WI38 (cell line): ENCODE measurements around the gene EBF3.

Experiments
- H3K4me3 ChIP-seq: 2 replicates; pipeline ENCODE4 v1.5.1; 2011; ENCODE audit warnings: low read depth, mild to moderate bottlenecking, control low read depth, low read length
- TF ChIP-seq, protein P1 (sequence below): IDR thresholded peaks from 2 replicates; pipeline ENCODE4 v1.5.1; 2012; ENCODE audit warnings: low read depth, mild to moderate bottlenecking, control low read depth, low read length

The EBF3 gene, protein sequence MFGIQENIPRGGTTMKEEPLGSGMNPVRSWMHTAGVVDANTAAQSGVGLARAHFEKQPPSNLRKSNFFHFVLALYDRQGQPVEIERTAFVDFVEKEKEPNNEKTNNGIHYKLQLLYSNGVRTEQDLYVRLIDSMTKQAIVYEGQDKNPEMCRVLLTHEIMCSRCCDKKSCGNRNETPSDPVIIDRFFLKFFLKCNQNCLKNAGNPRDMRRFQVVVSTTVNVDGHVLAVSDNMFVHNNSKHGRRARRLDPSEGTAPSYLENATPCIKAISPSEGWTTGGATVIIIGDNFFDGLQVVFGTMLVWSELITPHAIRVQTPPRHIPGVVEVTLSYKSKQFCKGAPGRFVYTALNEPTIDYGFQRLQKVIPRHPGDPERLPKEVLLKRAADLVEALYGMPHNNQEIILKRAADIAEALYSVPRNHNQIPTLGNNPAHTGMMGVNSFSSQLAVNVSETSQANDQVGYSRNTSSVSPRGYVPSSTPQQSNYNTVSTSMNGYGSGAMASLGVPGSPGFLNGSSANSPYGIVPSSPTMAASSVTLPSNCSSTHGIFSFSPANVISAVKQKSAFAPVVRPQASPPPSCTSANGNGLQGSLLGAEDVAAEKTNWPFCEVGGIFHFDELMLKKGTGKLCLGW

DNA sequence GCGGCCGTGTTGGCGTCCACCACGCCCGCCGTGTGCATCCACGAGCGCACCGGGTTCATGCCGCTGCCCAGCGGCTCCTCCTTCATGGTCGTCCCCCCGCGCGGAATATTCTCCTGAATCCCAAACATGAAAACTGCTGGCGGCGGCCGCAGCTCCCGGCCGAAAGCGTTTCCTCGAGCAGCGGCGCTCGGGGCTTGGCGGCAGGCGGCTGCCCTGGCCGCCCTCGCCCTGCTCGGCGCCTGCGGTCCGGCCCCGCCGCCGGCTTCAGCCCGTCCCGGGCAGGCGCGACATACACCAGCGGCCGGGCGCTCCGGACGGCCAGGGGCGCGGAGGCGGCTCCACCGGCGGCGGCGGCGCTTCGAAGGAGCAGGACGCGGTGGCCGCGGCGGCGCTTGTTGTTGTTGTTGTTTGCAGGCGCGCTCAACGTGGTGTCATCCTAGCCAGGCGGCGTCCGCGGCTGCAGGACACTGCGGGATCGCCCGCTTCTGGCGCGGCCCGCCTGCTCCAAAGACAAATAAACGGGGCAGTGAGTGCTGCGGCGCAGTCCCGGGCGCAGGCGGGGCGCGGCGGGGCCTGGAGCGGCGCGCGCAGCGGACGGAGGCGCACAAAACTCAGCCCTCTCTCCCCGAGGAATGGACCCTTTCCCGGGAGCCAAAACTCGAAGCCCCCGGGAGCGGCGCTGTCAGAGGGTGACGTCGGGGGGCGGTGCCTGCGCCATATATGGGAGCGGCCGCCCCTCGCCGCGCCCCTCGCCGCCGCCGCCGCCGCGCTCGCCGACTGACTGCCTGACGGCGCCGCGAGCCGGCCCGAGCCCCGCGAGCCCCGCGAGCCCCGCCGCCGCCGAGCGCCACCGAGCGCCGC is at the start of gene EBF3:
Gene EBF3 (minus strand): TSS at position 634 of the 861 bp plus-strand sequence. CDS start 506 bp downstream, at position 128.
- TF ChIP-seq, protein P1, sequence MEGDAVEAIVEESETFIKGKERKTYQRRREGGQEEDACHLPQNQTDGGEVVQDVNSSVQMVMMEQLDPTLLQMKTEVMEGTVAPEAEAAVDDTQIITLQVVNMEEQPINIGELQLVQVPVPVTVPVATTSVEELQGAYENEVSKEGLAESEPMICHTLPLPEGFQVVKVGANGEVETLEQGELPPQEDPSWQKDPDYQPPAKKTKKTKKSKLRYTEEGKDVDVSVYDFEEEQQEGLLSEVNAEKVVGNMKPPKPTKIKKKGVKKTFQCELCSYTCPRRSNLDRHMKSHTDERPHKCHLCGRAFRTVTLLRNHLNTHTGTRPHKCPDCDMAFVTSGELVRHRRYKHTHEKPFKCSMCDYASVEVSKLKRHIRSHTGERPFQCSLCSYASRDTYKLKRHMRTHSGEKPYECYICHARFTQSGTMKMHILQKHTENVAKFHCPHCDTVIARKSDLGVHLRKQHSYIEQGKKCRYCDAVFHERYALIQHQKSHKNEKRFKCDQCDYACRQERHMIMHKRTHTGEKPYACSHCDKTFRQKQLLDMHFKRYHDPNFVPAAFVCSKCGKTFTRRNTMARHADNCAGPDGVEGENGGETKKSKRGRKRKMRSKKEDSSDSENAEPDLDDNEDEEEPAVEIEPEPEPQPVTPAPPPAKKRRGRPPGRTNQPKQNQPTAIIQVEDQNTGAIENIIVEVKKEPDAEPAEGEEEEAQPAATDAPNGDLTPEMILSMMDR, result no peak
- H3K4me3 ChIP-seq, result peak within 1 kb of the TSS; percentile 51

DNA sequence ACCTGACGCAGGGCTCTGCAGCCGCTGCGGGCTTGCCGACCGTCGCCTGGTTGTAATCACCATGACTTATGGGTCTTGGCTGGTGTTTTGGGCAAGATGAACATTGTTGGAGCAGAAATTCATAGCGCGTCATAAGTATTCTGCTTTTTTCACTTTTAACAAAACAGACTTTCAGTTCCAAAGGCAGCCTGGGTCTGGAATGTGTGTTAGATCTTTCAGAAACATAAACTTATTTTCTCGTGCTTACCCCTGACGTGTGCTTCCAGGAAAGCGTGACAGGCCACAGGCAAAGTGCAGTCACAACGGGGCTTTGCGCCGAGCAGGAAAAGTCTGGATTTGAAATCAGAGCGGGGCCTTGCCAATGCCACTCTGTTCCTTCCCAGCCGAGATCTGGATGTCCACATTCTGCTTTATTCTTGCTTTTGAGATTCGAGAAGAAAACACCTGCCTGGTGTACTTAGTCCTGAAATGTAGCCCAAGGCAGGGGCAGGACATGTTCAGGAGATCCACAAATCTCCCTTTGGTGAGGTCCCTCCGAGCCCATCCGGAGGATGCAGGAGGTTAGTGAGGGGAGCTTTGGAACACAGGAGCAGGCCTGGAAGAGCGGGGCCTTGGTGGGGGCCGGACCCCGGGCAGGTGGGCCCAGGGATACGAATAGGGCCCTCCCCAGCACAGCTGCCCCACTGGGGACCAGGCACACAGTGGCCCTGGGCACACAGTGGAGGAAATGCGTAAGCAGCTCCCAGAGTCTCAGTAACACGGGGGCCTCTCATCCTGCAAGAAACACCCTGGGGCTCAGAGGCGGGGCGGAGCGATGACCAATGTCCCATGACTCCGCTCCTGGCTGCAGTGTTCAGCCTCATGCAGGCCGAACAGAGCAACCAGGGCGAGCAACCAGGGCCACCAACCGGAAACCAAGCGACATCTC is 49.5 kb upstream of the EBF3 start:
- TF ChIP-seq, protein P1, result no peak
- H3K4me3 ChIP-seq, result no peak overlapping the region

DNA sequence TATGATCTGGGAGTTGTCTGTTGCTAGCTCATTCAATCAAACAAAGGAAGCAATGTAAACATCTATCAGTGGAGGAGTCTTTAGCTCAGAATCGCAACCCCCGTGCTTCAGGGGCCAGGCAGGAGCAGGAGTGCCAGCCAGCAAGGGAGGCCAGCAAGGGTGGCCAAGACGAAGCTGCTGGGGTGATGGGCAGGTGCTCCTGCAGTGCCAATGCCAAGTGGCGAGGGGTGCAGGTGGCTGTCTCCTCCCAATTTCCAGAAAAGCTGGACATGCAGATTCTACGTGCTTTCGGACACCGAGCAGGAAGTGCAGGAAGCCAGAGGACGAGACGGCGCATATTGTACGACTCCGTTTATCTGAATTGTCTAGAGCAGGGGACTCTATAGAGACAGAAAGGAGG is 48.1 kb upstream of the EBF3 start:
- H3K4me3 ChIP-seq, result no peak overlapping the region
- TF ChIP-seq, protein P1, result no peak

DNA sequence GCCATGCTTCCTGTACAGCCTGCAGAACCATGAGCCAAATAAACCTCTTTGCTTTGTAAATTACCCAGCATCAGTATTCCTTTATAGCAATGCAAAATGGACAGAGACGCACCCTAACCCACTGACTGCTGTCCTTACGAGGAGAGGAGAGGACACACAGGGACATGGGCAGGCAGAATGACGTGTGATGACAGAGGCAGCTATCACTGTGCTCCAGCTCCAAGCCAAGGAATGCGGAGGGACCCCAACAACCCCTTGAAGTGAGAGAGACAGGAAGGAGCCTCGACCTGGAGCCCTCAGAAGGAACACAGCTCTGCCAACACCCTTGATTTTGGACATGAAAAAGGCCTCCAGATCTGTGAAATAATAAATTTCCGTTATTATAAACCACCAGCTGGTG is 46.6 kb upstream of the EBF3 start:
- TF ChIP-seq, protein P1, result no peak
- H3K4me3 ChIP-seq, result no peak overlapping the region

DNA sequence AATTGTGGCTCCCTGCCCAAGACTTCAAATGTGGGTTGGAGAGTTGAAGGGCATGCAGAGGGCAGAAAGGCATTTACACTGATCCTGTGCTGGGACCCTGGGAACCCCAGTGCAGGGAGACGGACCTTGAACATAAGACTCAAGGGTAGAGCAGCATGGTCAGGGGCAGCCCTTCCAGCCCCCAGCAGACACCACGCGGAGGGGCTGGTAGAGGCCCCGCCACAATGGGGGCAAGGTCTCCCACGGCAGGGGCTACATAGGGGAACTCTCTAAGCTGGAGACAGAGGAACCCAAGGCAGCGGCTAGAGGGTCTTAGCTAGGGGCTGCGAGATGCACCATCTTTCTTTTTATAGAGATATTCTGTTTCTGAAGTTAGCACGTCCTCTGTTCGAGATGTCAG is 45.2 kb upstream of the EBF3 start:
- TF ChIP-seq, protein P1, result no peak
- no peak overlapping the region for H3K4me3 ChIP-seq

DNA sequence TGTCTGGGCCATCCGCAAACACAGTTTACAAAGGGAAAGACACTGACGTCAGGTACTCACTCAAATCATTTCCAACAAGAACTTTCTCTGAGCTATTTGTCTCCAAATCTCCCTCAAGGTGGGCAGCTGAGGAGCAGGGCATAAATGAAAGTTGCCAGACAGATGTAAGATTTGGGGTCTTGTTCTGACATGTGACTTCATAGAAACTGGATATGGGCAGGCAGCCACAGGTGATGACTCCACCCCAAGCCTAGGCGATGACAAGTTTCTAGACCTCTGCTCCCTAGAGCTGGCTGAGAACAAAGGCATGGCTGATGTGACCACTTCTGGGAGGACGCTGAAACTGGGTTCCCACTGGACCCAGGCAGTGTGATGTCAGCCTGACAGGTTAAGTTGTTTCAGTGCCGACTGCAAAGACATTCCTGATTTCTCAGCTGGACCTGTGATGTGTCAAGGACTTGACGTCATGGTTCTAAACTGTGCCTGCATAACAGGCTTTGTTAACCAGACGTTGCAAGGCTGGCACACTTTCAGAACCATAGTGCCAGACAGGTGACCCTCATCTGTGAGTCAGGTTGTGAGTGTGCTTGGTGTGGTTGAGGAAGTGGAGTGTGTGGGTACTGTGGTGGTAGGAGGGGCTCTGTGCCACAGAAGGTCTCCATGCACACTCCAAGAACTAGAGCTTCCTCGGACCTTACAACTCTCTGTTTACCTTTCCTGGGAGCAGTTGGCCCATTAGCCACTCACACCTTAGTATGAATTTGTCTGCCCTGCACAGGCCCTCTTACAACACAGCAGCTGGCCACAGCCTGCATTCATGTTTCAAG is 39.9 kb upstream of the EBF3 start:
- TF ChIP-seq, protein P1, result no peak
- no peak overlapping the region for H3K4me3 ChIP-seq
